GM21717 (cell line): Measurements from ENCODE around the gene STMN1.

Experiments
- ATAC-seq: cut with Tn5 transposase; IDR thresholded peaks from one replicate; pipeline ENCODE4 v1.9.1; 2021; ENCODE audit warnings: mild to moderate bottlenecking, moderate library complexity; ENCODE audit not compliant: unreplicated experiment

Gene STMN1

GRCh38 chr1:25896266-25896665 lies 10.0 kb downstream of the STMN1 start:
- no peak for ATAC-seq

DNA sequence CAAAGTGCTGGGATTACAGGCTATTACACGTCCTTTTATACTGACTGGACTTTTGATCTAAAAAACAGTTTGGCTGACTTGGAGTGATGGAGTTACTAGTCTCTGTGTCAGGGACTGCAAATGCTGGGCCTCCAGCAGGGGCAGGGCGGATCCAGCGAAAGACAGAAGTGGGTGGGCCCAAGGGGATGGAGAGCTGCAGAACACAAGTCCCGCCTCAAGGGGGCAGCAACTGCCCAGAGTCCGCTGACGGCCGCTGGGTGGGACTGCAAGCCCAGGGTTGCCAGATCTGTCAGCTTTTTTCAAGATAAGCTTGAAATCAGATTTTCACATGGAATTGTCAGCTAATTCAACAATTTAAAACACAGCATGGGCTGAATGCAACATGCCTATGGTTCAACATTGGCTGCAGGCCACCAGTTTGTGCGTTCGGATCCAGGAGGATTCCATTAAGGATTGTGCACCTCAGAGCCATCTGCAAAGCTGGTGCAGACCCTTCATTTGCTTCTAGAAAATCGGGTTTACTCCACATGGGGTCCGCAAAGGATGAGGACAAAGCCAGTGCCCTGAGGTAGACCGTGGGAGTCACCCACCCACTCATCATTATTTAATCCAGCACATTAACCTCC lies 10.7 kb downstream of the STMN1 start:
- peak; percentile 70 for ATAC-seq

- ATAC-seq: no peak
These were observed 13.1 kb downstream of the STMN1 start for GRCh38 chr1:25893116-25893515.

DNA sequence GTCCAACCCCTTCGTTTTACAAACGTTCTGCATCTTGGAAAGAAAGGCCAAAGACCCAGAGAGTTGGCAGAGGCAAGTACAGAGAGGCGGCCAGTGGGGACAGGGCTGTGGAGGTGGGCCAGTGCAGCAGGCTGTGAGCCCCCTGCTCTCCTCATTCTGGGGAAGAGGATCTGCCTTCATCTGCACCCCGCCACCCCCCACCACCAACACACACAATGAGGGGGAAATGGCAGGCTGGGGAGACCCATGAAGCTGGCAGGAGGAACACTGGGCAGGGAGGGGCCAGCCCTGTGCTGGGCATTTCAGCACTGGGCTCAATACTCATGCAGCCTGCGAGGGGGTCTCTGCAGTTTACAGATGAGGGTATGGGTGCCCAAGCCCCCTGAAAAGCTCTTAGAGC lies 14.6 kb downstream of the STMN1 start:
- ATAC-seq: no peak

DNA sequence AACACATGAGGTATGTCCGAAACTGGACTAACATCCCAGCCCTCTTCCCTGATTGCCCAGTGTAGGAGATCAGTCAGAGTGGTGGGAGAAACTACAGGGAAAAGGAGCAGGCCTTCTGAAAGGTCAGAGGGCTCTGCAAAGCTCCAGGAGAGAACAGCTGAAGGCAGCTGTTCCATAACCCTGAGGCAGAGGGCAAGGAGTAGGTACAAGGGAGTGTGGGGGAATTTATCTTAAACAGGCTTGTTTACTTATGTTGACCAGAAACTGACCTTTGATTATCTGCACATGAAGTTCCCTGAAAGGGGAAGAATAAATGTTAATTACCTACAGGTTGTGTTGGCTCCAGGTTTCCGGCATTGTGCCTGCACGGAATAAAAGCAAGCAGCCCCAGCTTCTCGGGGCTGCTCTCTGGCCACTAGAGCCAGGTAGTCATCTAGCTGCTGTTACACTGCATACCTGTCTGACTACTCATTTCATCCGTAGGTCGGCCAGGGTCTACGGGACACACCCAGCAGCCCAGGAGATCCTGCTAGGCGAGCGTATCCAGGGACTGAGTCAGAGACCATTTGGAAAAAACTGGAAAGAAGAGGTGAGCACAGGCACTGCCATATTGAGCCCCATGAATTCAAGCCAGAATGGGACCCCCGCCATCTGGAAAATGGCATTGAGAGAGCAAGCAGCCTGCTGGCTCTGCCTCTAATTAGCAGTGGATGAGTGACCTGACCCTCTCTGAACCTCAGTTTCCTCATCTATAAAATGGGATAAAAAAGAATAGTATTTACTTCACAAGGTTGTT lies 15.8 kb downstream of the STMN1 start:
- ATAC-seq: no peak

DNA sequence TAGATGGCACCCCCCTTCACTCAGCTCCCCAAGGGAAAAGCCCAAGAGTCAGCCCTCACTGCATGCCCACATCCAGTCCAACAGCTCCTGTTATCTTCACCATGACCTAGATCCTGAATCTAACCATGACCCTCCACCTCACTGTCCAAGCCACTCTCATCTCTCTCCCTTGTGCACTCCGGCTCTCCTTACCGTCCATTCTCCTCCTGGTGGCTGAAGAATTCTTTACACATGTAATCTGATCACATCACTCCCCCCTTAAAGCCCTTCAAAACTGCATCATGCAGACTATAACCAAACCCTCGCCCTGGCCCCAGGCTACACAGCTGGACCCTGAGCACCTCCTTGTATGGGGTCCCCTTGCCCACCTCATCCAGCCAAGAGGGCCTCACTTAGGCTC lies 16.7 kb downstream of the STMN1 start:
- ATAC-seq: no peak

DNA sequence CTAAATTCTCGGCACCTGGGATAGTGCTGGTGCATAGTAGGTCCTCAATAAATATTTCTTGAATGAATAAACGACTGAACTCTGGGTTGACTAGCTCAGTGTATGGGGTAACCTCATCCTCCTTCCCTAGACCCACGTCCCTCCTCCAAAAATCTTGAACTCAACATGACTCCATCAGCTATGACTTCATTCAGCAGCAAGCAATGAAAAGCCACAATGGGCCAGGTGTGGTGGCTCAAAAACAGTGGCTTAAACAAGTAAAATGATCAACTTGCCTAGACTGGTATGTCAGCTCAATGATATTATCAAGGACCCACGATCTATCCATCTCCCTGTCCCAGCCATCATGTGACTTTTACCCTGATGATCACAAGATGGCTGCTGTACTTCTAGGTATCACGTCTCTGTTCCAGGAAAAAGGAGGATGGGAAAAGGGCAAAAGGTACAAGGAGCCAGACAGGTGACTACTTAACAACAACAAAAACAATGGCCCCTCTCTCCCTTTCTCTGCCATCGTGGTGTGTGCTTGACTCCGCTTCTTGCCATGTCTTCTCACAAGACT lies 17.7 kb downstream of the STMN1 start:
- no peak for ATAC-seq

GRCh38 chr1:25885602-25886001 lies 20.6 kb downstream of the STMN1 start:
- no peak for ATAC-seq

- ATAC-seq: no peak
These were observed 25.0 kb downstream of the STMN1 start for GRCh38 chr1:25881266-25881665.

GRCh38 chr1:25880518-25880917 lies 25.7 kb downstream of the STMN1 start:
- ATAC-seq: no peak

- no peak for ATAC-seq
These were observed 26.5 kb downstream of the STMN1 start for GRCh38 chr1:25879675-25880074.

GRCh38 chr1:25878690-25879089 lies 27.5 kb downstream of the STMN1 start:
- ATAC-seq: no peak

DNA sequence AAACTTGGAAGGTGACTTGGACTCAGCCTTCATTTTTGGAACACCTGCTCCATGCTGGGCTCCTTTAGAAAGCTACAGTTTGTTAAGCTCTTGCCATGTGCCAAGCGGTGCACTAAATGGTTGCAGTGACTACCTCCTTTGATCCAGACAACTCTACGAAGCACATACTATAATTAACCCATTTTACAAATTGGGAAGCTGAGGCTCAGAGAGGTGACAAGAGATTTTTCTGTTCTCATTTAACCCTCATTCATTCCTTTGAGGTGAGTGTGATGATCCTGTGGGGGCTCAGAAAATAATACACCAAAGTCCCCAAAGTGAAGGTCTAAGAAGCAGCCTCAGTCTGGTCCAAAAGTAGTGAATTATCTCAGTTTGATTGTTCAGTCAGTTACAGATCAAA lies 29.1 kb downstream of the STMN1 start:
- no peak for ATAC-seq

- no peak for ATAC-seq
These were observed 29.5 kb downstream of the STMN1 start for GRCh38 chr1:25876693-25877077.

- ATAC-seq: no peak
These were observed 30.1 kb downstream of the STMN1 start for GRCh38 chr1:25875856-25876692.

DNA sequence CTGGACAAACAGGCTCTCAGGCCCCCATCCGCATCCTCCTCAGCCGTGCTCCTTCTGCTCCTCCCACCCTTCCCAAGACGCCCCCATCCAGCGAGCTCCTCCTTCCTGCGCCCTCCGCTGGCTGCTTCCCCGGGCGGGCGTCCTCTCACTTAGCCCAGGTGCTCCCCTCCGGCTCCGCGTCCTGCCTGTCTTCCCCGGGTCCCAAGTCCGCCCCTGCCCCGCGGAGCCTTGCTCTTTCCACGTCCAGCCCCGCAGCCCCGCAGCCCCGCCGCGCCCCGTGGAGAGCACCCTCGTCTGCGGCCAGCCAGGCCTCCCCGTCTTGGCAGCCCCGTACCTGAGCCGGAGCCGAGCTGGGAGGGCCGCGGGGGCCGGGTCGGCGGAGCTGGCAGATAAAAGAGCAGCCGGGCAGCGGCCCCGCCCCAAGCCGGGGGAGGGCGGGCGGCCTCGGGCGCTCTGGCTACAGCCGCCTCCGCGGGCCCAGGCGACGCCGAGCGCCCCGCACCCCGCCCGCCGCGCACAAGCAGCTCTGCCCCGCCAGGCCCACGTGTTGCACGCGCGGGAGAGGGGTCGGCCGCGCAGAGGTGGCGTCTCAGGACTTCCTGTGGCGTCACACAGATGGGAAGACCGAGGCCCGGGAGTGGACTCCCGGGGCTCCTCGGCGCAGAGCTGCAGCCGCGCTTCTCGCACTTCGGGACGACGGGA lies 30.9 kb downstream of the STMN1 start, which contains the start of gene PAQR7:
Gene PAQR7, minus strand, starts transcription at position 555 of the 702 bp plus-strand sequence. CDS start 11,869 bp downstream, outside the sequence.
- no peak for ATAC-seq

DNA sequence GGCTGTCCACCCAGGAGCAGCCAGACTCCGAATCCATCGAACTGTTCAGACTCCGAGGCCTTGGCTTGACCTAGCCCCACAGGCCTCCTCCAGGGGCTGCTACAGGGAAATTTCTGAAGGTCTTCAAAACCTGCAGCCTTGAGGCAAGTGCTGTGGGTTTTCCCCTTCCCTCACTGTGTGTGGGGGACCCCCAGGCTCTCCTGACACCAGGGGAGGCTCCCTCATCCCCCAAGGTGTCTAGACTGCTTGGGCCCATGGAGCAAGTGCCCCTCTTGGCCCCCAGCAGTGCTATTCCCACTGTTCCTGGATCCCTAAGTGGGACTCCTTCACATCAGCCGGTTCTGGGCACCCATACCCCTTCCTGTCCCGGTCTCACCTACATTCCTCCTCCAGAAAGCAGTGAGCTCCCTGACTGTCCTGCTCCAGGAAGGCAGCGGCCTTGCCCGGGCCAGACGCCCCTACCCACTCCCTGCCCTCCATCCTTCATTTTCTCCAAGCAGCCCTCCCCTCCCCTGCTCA lies 31.5 kb downstream of the STMN1 start:
- no peak for ATAC-seq

GRCh38 chr1:25874209-25874608 lies 32.0 kb downstream of the STMN1 start:
- ATAC-seq: no peak

DNA sequence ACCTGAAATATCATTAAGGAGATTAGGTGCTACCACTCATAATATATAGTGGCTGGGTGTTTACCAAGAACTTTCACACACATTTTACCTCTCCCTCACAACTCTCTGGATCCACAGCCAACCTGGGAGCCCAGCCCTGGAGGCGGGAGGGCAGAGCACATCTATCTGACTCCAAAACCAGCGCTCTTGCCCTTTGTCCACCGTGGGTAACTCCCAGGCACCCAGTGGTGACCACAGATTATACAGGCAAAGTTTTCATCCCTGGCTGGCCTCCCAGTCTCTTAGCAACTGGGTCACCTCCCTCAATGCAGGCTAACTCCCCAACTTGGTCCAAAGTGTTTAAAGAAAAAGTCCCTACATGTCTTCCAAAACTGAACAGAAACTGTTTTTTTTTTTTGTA lies 33.1 kb downstream of the STMN1 start:
- no peak for ATAC-seq

DNA sequence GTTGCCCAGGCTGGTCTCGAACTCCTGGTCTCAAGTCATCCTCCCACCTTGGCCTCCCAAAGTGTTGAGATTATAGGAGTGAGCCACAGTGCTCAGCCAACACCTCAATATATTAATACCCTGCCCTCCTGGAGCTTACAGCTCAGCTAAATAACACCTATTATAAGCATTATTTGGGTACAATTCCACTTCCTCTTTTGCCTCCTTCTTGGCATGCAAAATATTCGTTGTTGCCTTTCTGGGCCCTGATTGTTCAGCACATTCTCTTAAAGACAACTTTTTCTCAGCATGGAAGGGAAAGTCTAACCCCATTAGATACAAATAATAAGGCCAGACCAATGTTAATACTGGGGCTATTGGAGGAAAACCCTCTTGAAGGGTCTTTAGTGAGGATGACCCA lies 33.5 kb downstream of the STMN1 start:
- no peak for ATAC-seq
